ENCODE data around the gene EGFR.

The EGFR gene

GRCh38 chr7:55160539-55160938, 141.7 kb downstream of the EGFR start:
- Histone ChIP-seq H4K20me1 (ENCODE audit: insufficient read depth, low read length, poor library complexity, severe bottlenecking) (no peaks in the 10 kb centered on the region), H3K36me3 (ENCODE audit: insufficient read depth, low read length) (no peaks in the 10 kb centered on the region), H3K27me3 (ENCODE audit: insufficient read depth, low read length, poor library complexity, severe bottlenecking) (no peaks in the 10 kb centered on the region), H3F3A (ENCODE audit: low read depth) (no peaks in the 10 kb centered on the region), H3K79me2 (ENCODE audit: insufficient read depth, low read length) (no peaks in the 10 kb centered on the region), H3K9ac (ENCODE audit: low read depth, low read length, poor library complexity, severe bottlenecking) (no peak overlapping the region), H3K4me2 (ENCODE audit: low read depth, low read length, poor library complexity, severe bottlenecking) (no peak overlapping the region), H3K4me3 (ENCODE audit: low read length, poor library complexity, severe bottlenecking) (no peak overlapping the region), H3K4me1 (ENCODE audit: insufficient read depth, low read length, poor library complexity, severe bottlenecking) (no peaks in the 10 kb centered on the region), H2AFZ (ENCODE audit: low read length) (no peak overlapping the region), H3K9me3 (ENCODE audit: insufficient read depth, low read depth, low read length) (no peaks in the 10 kb centered on the region), H3K9me2 (replicated peaks; ENCODE audit: low read depth, low read length) (no peaks in the 10 kb centered on the region)
- no peak for TF ChIP-seq EZH2phosphoT487 (IDR thresholded peaks at IDR 0.05; ENCODE audit: borderline replicate concordance)
- TF ChIP-seq CTCF (conservative IDR thresholded peaks at IDR 0.05; ENCODE audit: low read length), result no peak

GRCh38 chr7:55161154-55161687, 142.4 kb downstream of the EGFR start:
- no peaks in the 10 kb centered on the region for H3K79me2 ChIP-seq (ENCODE audit: insufficient read depth, low read length)
- TF ChIP-seq CTCF (conservative IDR thresholded peaks at IDR 0.05; ENCODE audit: low read length) (no peak), EZH2phosphoT487 (IDR thresholded peaks at IDR 0.05; ENCODE audit: borderline replicate concordance) (no peak)
- H3K9me3 ChIP-seq (ENCODE audit: insufficient read depth, low read depth, low read length), result no peaks in the 10 kb centered on the region
- H3K27me3 ChIP-seq (ENCODE audit: insufficient read depth, low read length, poor library complexity, severe bottlenecking), result no peaks in the 10 kb centered on the region
- H2AFZ ChIP-seq (ENCODE audit: low read length), result no peak overlapping the region
- no peak overlapping the region for H3K4me3 ChIP-seq (ENCODE audit: low read length, poor library complexity, severe bottlenecking)
- no peaks in the 10 kb centered on the region for H3F3A ChIP-seq (ENCODE audit: low read depth)
- H3K9ac ChIP-seq (ENCODE audit: low read depth, low read length, poor library complexity, severe bottlenecking), result no peak overlapping the region
- H3K36me3 ChIP-seq (ENCODE audit: insufficient read depth, low read length), result no peaks in the 10 kb centered on the region
- no peaks in the 10 kb centered on the region for H4K20me1 ChIP-seq (ENCODE audit: insufficient read depth, low read length, poor library complexity, severe bottlenecking)
- no peak overlapping the region for H3K4me2 ChIP-seq (ENCODE audit: low read depth, low read length, poor library complexity, severe bottlenecking)
- H3K4me1 ChIP-seq (ENCODE audit: insufficient read depth, low read length, poor library complexity, severe bottlenecking), result no peaks in the 10 kb centered on the region
- H3K9me2 ChIP-seq (replicated peaks; ENCODE audit: low read depth, low read length), result no peaks in the 10 kb centered on the region

GRCh38 chr7:55162476-55162875, 143.7 kb downstream of the EGFR start:
- Histone ChIP-seq H3K4me2 (ENCODE audit: low read depth, low read length, poor library complexity, severe bottlenecking) (no peak overlapping the region), H3K9me2 (replicated peaks; ENCODE audit: low read depth, low read length) (no peaks in the 10 kb centered on the region), H3K79me2 (ENCODE audit: insufficient read depth, low read length) (no peaks in the 10 kb centered on the region), H3K9ac (ENCODE audit: low read depth, low read length, poor library complexity, severe bottlenecking) (no peak overlapping the region), H3K4me3 (ENCODE audit: low read length, poor library complexity, severe bottlenecking) (no peak overlapping the region), H3K4me1 (ENCODE audit: insufficient read depth, low read length, poor library complexity, severe bottlenecking) (no peaks in the 10 kb centered on the region), H3K36me3 (ENCODE audit: insufficient read depth, low read length) (no peaks in the 10 kb centered on the region), H3K9me3 (ENCODE audit: insufficient read depth, low read depth, low read length) (peaks cover 2% of the 10 kb centered on the region; the same call in 1 of the 2 replicates), H4K20me1 (ENCODE audit: insufficient read depth, low read length, poor library complexity, severe bottlenecking) (no peaks in the 10 kb centered on the region), H3K27me3 (ENCODE audit: insufficient read depth, low read length, poor library complexity, severe bottlenecking) (no peaks in the 10 kb centered on the region), H3F3A (ENCODE audit: low read depth) (no peaks in the 10 kb centered on the region), H2AFZ (ENCODE audit: low read length) (no peak overlapping the region)
- TF ChIP-seq EZH2phosphoT487 (IDR thresholded peaks at IDR 0.05; ENCODE audit: borderline replicate concordance) (no peak), CTCF (conservative IDR thresholded peaks at IDR 0.05; ENCODE audit: low read length) (no peak)

All from Loucy (cell line).